Chondrocyte (in vitro differentiated cells): ENCODE data around the gene IFIT1B. TPM values are rescaled to one million over a fixed set of nuclear protein-coding genes. Genes with fewer than 3 reads are reported as not detected.

Experiments
- DNase-seq: peaks from one replicate; pipeline ENCODE4 v3.0.0; 2021; ENCODE audit warnings: mixed read lengths, low spot score
- H3K27ac Mint-ChIP-seq: one replicate; pipeline ENCODE4 v1.8.0; 2021; ENCODE audit warnings: mild to moderate bottlenecking, moderate library complexity, mixed read lengths; ENCODE audit not compliant: unreplicated experiment
- H3K27me3 Mint-ChIP-seq: 2 replicates; pipeline ENCODE4 v1.8.0; 2021; ENCODE audit warnings: low read depth, mixed read lengths
- H3K36me3 Mint-ChIP-seq: 2 replicates; pipeline ENCODE4 v1.8.0; 2021; ENCODE audit warnings: low read depth, mixed read lengths
- H3K4me1 Mint-ChIP-seq: 2 replicates; pipeline ENCODE4 v1.8.0; 2021; ENCODE audit warnings: low read depth, mild to moderate bottlenecking, mixed read lengths
- H3K4me3 Mint-ChIP-seq: one replicate; pipeline ENCODE4 v1.8.0; 2021; ENCODE audit warnings: mild to moderate bottlenecking, moderate library complexity, mixed read lengths; ENCODE audit not compliant: unreplicated experiment
- H3K9me3 Mint-ChIP-seq: 2 replicates; pipeline ENCODE4 v1.8.0; 2021; ENCODE audit warnings: low read depth, mixed read lengths
- CTCF ChIP-seq: fragments of 200-600 bp; sonication (generic); IDR thresholded peaks from 2 replicates; pipeline ENCODE4 v1.5.0; 2021; ENCODE audit warnings: antibody characterized with exemption, mild to moderate bottlenecking, moderate library complexity
- total RNA-seq: library from RNA; stranded (reverse); gene quantifications from 3 replicates; pipeline ENCODE4 v1.2.1, GENCODE V29; 2021

IFIT1B gene
- total RNA-seq, 1 donor from 2014 or later: not detected

DNA sequence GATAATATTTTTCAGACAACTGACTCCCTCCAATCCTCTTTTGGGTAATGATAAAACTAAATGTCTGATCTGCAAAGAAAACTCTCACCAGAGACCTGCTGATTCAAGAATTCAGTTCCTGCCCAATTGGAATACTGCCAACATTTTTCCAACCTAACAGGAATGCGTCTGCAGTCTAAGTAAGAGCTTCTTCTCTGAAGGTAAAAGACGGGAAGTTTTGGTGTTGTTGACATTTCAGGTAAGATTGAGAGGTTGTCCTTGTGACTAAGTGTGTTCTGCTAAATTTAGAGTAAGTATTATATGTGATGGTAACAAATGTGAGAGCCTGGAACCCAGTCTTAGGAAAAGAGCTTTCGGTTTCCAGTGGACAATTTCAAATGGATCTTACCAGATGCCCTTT lies 54.1 kb downstream of the IFIT1B start:
- no peak for TF ChIP-seq CTCF
- Mint-ChIP-seq H3K36me3 (no peaks in the 10 kb centered on the region), H3K27me3 (no peaks in the 10 kb centered on the region), H3K9me3 (no peaks in the 10 kb centered on the region), H3K4me1 (peaks cover 39% of the 10 kb centered on the region), H3K27ac (peak overlapping the region; percentile 28), H3K4me3 (no peak overlapping the region)
- DNase-seq: no peak

Other genes starting within 250 kb of the IFIT1B start
- not detected in 3 replicates for gene CH25H, start 170.7 kb upstream of the IFIT1B start, total RNA-seq
- gene LIPA, start 126.3 kb upstream of the IFIT1B start, total RNA-seq: 35.8 to 52.5 TPM (median 44.1 TPM) in 3 replicates
- gene IFIT2, start 76.0 kb upstream of the IFIT1B start, total RNA-seq: 3.0 to 3.8 TPM (median 3.3 TPM) in 3 replicates
- gene IFIT3, start 50.1 kb upstream of the IFIT1B start, total RNA-seq: 6.0 to 7.4 TPM (median 6.9 TPM) in 3 replicates
- gene IFIT1, start 14.6 kb downstream of the IFIT1B start, total RNA-seq: 2.0 to 4.4 TPM (median 2.0 TPM) in 3 replicates
- 12.8 to 13.7 TPM (median 13.0 TPM) in 3 replicates for gene IFIT5, start 36.5 kb downstream of the IFIT1B start, total RNA-seq
- 2.6 to 5.2 TPM (median 2.8 TPM) in 3 replicates for gene SLC16A12, start 157.5 kb downstream of the IFIT1B start, total RNA-seq